Activated B cell treated with CpG ODN at 0.5 μM for 24 hours (primary cell): Measurements from ENCODE around the gene NYAP2. TPM values are rescaled to one million over a fixed set of nuclear protein-coding genes. Genes with fewer than 3 reads are reported as not detected.

Experiments used
- ATAC-seq: fragments of 200-7000 bp; cut with Tn5 transposase; one replicate; pipeline ENCODE4 v1.10.0; 2021; ENCODE audit warnings: low read depth, mild to moderate bottlenecking, moderate library complexity
- CTCF ChIA-PET: fragments of 350-600 bp; sonication (Branson Sonifier 250); formaldehyde crosslinking; loops from one replicate; lab custom pipeline; 2021; ENCODE audit warnings: antibody characterized with exemption; lab: Charles Lee
- POLR2A ChIA-PET: fragments of 350-600 bp; sonication (Branson Sonifier 250); formaldehyde crosslinking; loops from one replicate; lab custom pipeline; 2021; ENCODE audit warnings: antibody characterized with exemption; lab: Charles Lee
- DNase-seq: peaks from one replicate; pipeline ENCODE4 v3.0.0; 2022
- H3K27ac Mint-ChIP-seq: one replicate; pipeline ENCODE4 v1.8.0; 2020; ENCODE audit warnings: mixed read lengths
- H3K27me3 Mint-ChIP-seq: one replicate; pipeline ENCODE4 v1.8.0; 2021; ENCODE audit warnings: mixed read lengths
- H3K36me3 Mint-ChIP-seq: one replicate; pipeline ENCODE4 v1.8.0; 2021; ENCODE audit warnings: low read depth, mixed read lengths
- H3K4me1 Mint-ChIP-seq: one replicate; pipeline ENCODE4 v1.8.0; 2021; ENCODE audit warnings: mixed read lengths
- H3K4me3 Mint-ChIP-seq: one replicate; pipeline ENCODE4 v1.8.0; 2020; ENCODE audit warnings: mild to moderate bottlenecking, mixed read lengths
- H3K9me3 Mint-ChIP-seq: one replicate; pipeline ENCODE4 v1.8.0; 2020; ENCODE audit warnings: mixed read lengths
- CTCF ChIP-seq: fragments of 200-600 bp; IDR thresholded peaks from one replicate; pipeline ENCODE4 v1.8.0; 2022; ENCODE audit warnings: antibody characterized with exemption, mild to moderate bottlenecking
- intact Hi-C: fragments of 100-400 bp; cut with micrococcal nuclease; formaldehyde crosslinking; loops from one replicate; pipeline ENCODE4 v1.15.1; 2024
- total RNA-seq: library from RNA; stranded (reverse); gene quantifications from 2 replicates; pipeline ENCODE4 v1.2.3, GENCODE V29; 2022

The NYAP2 gene
- total RNA-seq, 1 donor from 2014 or later = 0.07 TPM

DNA sequence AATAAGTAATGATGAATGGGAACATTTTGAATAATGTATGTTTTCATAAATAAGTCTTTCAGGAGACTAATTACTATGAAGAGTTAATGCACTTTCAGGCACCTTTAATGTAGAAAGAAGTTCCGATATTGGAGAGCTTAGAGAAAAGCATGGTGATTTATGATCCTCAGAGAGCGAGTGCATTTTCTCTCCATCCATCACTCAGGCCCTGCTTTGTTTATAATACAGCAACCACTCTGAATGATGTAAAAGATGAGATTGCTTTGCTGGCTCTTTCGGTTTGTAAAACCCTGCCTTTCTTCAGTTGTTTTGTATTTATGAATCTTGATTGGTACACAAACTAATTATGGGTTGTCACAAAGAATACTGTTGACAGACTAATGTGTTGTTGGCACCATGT is 132.0 kb downstream of the NYAP2 start:
- Mint-ChIP-seq H3K4me1 (no peaks in the 10 kb centered on the region), H3K36me3 (no peaks in the 10 kb centered on the region), H3K27ac (no peak overlapping the region), H3K9me3 (no peaks in the 10 kb centered on the region), H3K4me3 (no peak overlapping the region), H3K27me3 (peaks cover 5% of the 10 kb centered on the region)
- DNase-seq = no peak
- intact Hi-C loops = no loop called here
- no peak for ATAC-seq
- CTCF ChIA-PET = no interaction called here
- TF ChIP-seq CTCF = no peak
- POLR2A ChIA-PET = no interaction called here

GRCh38 chr2:225532096-225532495 is 132.6 kb downstream of the NYAP2 start:
- TF ChIP-seq CTCF = no peak
- Mint-ChIP-seq H3K27me3 (peaks cover 2% of the 10 kb centered on the region), H3K27ac (no peak overlapping the region), H3K36me3 (no peaks in the 10 kb centered on the region), H3K9me3 (no peaks in the 10 kb centered on the region), H3K4me3 (no peak overlapping the region), H3K4me1 (no peaks in the 10 kb centered on the region)
- CTCF ChIA-PET = no interaction called here
- POLR2A ChIA-PET = no interaction called here
- intact Hi-C loops = no loop called here
- DNase-seq = no peak
- ATAC-seq = no peak

- TF ChIP-seq CTCF = no peak
- peaks cover 2% of the 10 kb centered on the region for H3K27me3 Mint-ChIP-seq
- no peaks in the 10 kb centered on the region for H3K4me1 Mint-ChIP-seq
- peaks cover 2% of the 10 kb centered on the region for H3K9me3 Mint-ChIP-seq
- H3K27ac Mint-ChIP-seq = no peak overlapping the region
- POLR2A ChIA-PET = no interaction called here
- intact Hi-C loops = no loop called here
- H3K4me3 Mint-ChIP-seq = no peak overlapping the region
- no peaks in the 10 kb centered on the region for H3K36me3 Mint-ChIP-seq
- CTCF ChIA-PET = no interaction called here
- ATAC-seq (no peak), DNase-seq (no peak)
Observed at GRCh38 chr2:225534037-225534436, 134.5 kb downstream of the NYAP2 start.

DNA sequence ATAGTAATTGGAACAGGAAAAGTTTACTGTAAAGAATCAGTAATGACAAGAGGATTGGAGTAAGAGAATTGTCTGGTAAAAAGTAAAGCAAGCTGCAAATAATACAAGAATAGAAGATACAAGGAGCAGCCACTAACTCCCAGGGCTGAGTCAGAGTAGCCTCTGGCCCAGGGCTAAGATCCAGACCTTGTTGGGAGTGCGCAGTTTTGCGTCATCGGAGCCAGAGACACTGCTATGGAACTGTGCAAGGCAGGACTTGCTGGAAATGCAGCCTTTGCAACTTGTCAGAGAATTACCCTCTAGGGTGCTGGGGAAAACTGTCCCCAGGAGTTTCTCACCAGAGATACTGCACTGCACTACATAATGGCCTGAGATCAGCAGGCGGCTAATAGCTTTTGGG is 135.2 kb downstream of the NYAP2 start:
- CTCF ChIA-PET = no interaction called here
- H3K4me1 Mint-ChIP-seq = no peaks in the 10 kb centered on the region
- H3K27ac Mint-ChIP-seq = no peak overlapping the region
- H3K36me3 Mint-ChIP-seq = no peaks in the 10 kb centered on the region
- no peak for ATAC-seq
- no peak overlapping the region for H3K4me3 Mint-ChIP-seq
- intact Hi-C loops = no loop called here
- TF ChIP-seq CTCF = no peak
- DNase-seq = no peak
- peaks cover 2% of the 10 kb centered on the region for H3K27me3 Mint-ChIP-seq
- POLR2A ChIA-PET = no interaction called here
- peaks cover 2% of the 10 kb centered on the region for H3K9me3 Mint-ChIP-seq

- no peak for TF ChIP-seq CTCF
- POLR2A ChIA-PET = no interaction called here
- intact Hi-C loops = no loop called here
- no peak overlapping the region for H3K4me3 Mint-ChIP-seq
- H3K4me1 Mint-ChIP-seq = no peaks in the 10 kb centered on the region
- peaks cover under 1% of the 10 kb centered on the region for H3K27me3 Mint-ChIP-seq
- H3K27ac Mint-ChIP-seq = no peak overlapping the region
- H3K9me3 Mint-ChIP-seq = peaks cover 6% of the 10 kb centered on the region
- H3K36me3 Mint-ChIP-seq = no peaks in the 10 kb centered on the region
- DNase-seq (no peak), ATAC-seq (no peak)
- CTCF ChIA-PET = no interaction called here
Observed at GRCh38 chr2:225536036-225536435, 136.5 kb downstream of the NYAP2 start.
